CD4-positive, alpha-beta T cell (primary cell): Measurements from ENCODE around the gene HSPG2. TPM values are rescaled to one million over a fixed set of nuclear protein-coding genes. Genes with fewer than 3 reads are reported as not detected.
"Not testable (repeated sequence)": the region's sequence is repeated elsewhere in the genome, so short reads cannot be mapped to it uniquely, and the experiment has no call there.

Experiments
- ATAC-seq: fragments of 200-7000 bp; cut with Tn5 transposase; one replicate; pipeline ENCODE4 v1.10.0; 2022; ENCODE audit warnings: mild to moderate bottlenecking; ENCODE audit not compliant: poor library complexity
- CTCF ChIA-PET: fragments of 350-600 bp; sonication (Branson Sonifier 250); formaldehyde crosslinking; loops from one replicate; lab custom pipeline; 2021; ENCODE audit warnings: antibody characterized with exemption, inconsistent platforms; lab: Charles Lee
- POLR2A ChIA-PET: fragments of 350-600 bp; sonication (Branson Sonifier 250); formaldehyde crosslinking; loops from one replicate; lab custom pipeline; 2021; ENCODE audit warnings: antibody characterized with exemption, inconsistent platforms; lab: Charles Lee
- DNase-seq, 14 experiments: peaks; one replicate each; pipeline ENCODE4 v3.0.0-alpha.2; 2013 to 2020; ENCODE audit warnings: mixed read lengths in 2 of 14
- H3K27ac ChIP-seq, 2 donors: one replicate each; pipeline versions ENCODE4 v1.5.1 to v1.7.0; 2013; ENCODE audit warnings: low read length in 2 of 2, low read depth in 1 of 2, mild to moderate bottlenecking in 1 of 2
- H3K27me3 ChIP-seq, 2 experiments: 1 replicate in 1 of 2; 2 replicates in 1 of 2; pipeline versions ENCODE4 v1.6.1 to v1.7.0; 2013; ENCODE audit warnings: low read length in 2 of 2, control low read depth in 1 of 2, mild to moderate bottlenecking in 1 of 2, moderate library complexity in 1 of 2; ENCODE audit not compliant: insufficient read depth in 2 of 2, control insufficient read depth in 1 of 2
- H3K36me3 ChIP-seq: one replicate; pipeline ENCODE4 v1.6.1; 2013; ENCODE audit warnings: low read length, control low read depth; ENCODE audit not compliant: insufficient read depth
- H3K4me1 ChIP-seq: one replicate; pipeline ENCODE4 v1.6.1; 2013; ENCODE audit warnings: low read length, control low read depth; ENCODE audit not compliant: insufficient read depth
- H3K4me3 ChIP-seq: one replicate; pipeline ENCODE4 v1.5.1; 2013; ENCODE audit warnings: mild to moderate bottlenecking, low read length, moderate library complexity
- H3K9me3 ChIP-seq, 2 experiments: 1 replicate in 1 of 2; 2 replicates in 1 of 2; pipeline versions ENCODE4 v1.6.1 to v1.7.0; 2013; ENCODE audit warnings: low read length in 2 of 2, mild to moderate bottlenecking in 2 of 2, control low read depth in 1 of 2, moderate library complexity in 1 of 2; ENCODE audit not compliant: control insufficient read depth in 1 of 2, insufficient read depth in 1 of 2
- H3K27ac Mint-ChIP-seq: one replicate; pipeline ENCODE4 v1.8.0; 2020; ENCODE audit warnings: mixed read lengths
- H3K27me3 Mint-ChIP-seq: one replicate; pipeline ENCODE4 v1.8.0; 2021; ENCODE audit warnings: mixed read lengths
- H3K36me3 Mint-ChIP-seq: one replicate; pipeline ENCODE4 v1.8.0; 2021; ENCODE audit warnings: low read depth, mixed read lengths
- H3K4me1 Mint-ChIP-seq: one replicate; pipeline ENCODE4 v1.8.0; 2021; ENCODE audit warnings: low read depth, mixed read lengths
- H3K4me3 Mint-ChIP-seq: one replicate; pipeline ENCODE4 v1.8.0; 2020; ENCODE audit warnings: mild to moderate bottlenecking, mixed read lengths
- H3K9me3 Mint-ChIP-seq: one replicate; pipeline ENCODE4 v1.8.0; 2020; ENCODE audit warnings: mixed read lengths
- intact Hi-C, 2 experiments: fragments of 100-400 bp; cut with DNase I in 1 of 2; cut with micrococcal nuclease in 1 of 2; formaldehyde crosslinking; loops; one replicate each; pipeline versions ENCODE4 v1.15.1 to v1.9.0; 2023 to 2025; cut with DNase I, micrococcal nuclease
- total RNA-seq, 174 experiments: library from RNA in 2 of 174; stranded (reverse) in 2 of 174; gene quantifications; one replicate each; pipeline ENCODE4 v1.2.3 and lab custom pipeline; 2021 to 2026
- TF ChIP-seq, protein P1 (sequence below): fragments of 200-600 bp; IDR thresholded peaks from one replicate; pipeline ENCODE4 v1.8.0; 2022; ENCODE audit warnings: antibody characterized with exemption, mild to moderate bottlenecking

Gene HSPG2
- total RNA-seq, 2 experiments from 2014 or later = 10.8 to 11.0 TPM

DNA sequence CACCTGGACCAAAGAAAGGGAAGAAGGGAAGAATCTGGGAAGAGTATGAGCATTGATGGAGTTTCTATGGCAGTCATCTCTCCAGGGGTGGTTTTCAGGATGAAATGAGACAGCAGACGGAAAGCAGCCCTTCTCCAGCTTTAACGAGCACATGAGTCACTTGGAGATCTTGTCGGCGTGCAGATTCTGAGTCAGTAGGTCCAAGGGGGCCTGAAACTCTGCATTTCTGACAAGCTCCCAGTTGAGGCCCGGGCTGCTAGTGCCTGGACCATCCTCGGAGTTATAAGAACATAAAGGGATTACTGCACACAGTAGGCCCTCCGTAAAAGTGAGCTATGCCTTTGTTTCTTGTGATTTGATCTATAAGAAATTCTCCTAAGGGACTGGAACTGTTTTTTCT lies 17.6 kb downstream of the HSPG2 start:
- ChIA-PET POLR2A (no interaction called here), CTCF (no interaction called here)
- H3K27ac Mint-ChIP-seq = no peak overlapping the region
- Histone ChIP-seq H3K27me3 (no peaks in the 10 kb centered on the region), H3K4me1 (no peaks in the 10 kb centered on the region), H3K4me3 (no peak overlapping the region), H3K36me3 (no peaks in the 10 kb centered on the region), H3K9me3 (no peaks in the 10 kb centered on the region), H3K27ac (no peak overlapping the region)
- intact Hi-C loops = no loop called here
- ATAC-seq (no peak), DNase-seq (no peak)
- no peak overlapping the region for H3K4me3 Mint-ChIP-seq
- H3K9me3 Mint-ChIP-seq = no peaks in the 10 kb centered on the region
- no peaks in the 10 kb centered on the region for H3K4me1 Mint-ChIP-seq
- H3K27me3 Mint-ChIP-seq = no peaks in the 10 kb centered on the region
- TF ChIP-seq, protein P1, sequence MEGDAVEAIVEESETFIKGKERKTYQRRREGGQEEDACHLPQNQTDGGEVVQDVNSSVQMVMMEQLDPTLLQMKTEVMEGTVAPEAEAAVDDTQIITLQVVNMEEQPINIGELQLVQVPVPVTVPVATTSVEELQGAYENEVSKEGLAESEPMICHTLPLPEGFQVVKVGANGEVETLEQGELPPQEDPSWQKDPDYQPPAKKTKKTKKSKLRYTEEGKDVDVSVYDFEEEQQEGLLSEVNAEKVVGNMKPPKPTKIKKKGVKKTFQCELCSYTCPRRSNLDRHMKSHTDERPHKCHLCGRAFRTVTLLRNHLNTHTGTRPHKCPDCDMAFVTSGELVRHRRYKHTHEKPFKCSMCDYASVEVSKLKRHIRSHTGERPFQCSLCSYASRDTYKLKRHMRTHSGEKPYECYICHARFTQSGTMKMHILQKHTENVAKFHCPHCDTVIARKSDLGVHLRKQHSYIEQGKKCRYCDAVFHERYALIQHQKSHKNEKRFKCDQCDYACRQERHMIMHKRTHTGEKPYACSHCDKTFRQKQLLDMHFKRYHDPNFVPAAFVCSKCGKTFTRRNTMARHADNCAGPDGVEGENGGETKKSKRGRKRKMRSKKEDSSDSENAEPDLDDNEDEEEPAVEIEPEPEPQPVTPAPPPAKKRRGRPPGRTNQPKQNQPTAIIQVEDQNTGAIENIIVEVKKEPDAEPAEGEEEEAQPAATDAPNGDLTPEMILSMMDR = no peak
- H3K36me3 Mint-ChIP-seq = no peaks in the 10 kb centered on the region

DNA sequence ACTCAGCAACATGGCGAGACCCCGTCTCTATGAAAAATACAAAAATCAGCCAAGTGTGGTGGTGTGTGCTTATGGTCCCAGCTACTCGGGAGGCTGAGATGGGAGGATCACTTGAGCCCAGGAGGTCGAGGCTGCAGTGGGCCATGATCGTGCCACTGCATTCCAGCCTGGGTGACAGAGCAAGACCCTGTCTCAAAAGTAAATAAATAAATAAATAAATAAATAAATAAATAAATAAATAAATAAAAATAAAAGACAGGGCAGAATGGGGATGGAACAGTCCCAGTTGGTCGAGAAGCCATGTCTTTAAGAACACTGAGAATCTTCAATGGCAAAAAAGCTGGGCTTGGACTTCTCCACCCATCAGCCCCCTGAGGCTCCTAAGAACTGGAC lies 19.9 kb downstream of the HSPG2 start:
- POLR2A ChIA-PET, H3K27ac Mint-ChIP-seq, H3K4me3 Mint-ChIP-seq, intact Hi-C loops, H3K4me3 ChIP-seq, H3K4me1 Mint-ChIP-seq, H3K9me3 ChIP-seq, ATAC-seq, H3K27ac ChIP-seq, DNase-seq, H3K4me1 ChIP-seq, H3K36me3 ChIP-seq, H3K27me3 Mint-ChIP-seq, H3K9me3 Mint-ChIP-seq, H3K36me3 Mint-ChIP-seq, H3K27me3 ChIP-seq: not testable (repeated sequence)
- CTCF ChIA-PET = interaction anchor here (0.5 kb wide), 1 partner anchor 107 kb away, joined by 3 read pairs; no protein-coding TSS in a partner anchor

DNA sequence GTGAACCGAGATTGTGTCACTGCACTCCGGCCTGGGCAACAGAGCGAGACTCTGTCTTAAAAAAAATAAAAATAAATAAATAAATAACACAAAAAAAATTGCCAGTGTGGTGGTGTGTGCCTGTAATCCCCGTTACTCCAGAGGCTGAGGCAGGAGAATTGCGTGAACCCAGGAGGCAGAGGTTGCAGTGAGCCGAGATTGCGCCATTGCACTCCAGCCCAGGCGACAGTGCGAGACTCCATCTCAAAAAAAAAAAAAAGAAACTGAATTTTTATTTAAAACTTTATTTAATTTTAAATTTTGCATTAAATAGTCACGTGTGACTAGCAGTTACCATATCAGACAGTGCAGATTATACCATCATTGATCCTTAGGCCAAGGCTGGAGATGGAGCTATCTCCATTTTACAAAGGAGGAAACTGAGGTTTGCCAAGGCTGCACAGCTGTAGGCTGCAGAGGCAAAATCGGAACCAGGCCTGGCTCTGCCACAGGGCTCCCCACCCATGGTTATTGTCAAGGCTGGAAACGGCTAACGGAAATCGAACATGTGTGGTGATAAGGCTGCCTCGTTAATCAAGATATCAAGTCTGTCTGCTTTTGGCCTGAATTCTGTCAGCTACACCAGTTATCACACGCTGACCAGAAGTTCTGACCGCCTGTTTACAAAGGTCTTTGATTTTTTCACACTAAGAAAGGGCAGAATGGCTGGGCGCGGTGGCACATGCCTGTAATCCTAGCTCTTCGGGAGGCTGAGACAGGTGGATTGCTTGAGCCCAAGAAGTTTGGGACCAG lies 20.5 kb downstream of the HSPG2 start:
- POLR2A ChIA-PET = no interaction called here
- H3K4me3 ChIP-seq = no peak overlapping the region
- CTCF ChIA-PET = no interaction called here
- peaks cover 6% of the 10 kb centered on the region for H3K4me1 ChIP-seq
- TF ChIP-seq, protein P1 = no peak
- ATAC-seq (no peak), DNase-seq (no peak)
- H3K36me3 ChIP-seq = no peaks in the 10 kb centered on the region
- intact Hi-C loops = no loop called here
- Mint-ChIP-seq H3K36me3 (no peaks in the 10 kb centered on the region), H3K4me1 (no peaks in the 10 kb centered on the region), H3K27me3 (no peaks in the 10 kb centered on the region), H3K9me3 (no peaks in the 10 kb centered on the region), H3K4me3 (no peak overlapping the region), H3K27ac (no peak overlapping the region)
- no peaks in the 10 kb centered on the region for H3K9me3 ChIP-seq
- H3K27me3 ChIP-seq = no peaks in the 10 kb centered on the region
- no peak overlapping the region for H3K27ac ChIP-seq
